T-helper 2 cell treated with Interferon-gamma antibody and Interleukin-4, amounts not matched to agents 100 ng/mL and 5 ng/mL, for 36 hours (primary cell): ENCODE data around the gene EVL. TPM values are rescaled to one million over a fixed set of nuclear protein-coding genes. Genes with fewer than 3 reads are reported as not detected.

Source experiments
- intact Hi-C: fragments of 100-400 bp; cut with micrococcal nuclease; formaldehyde crosslinking; loops from one replicate; pipeline ENCODE4 v1.15.1; 2023
- total RNA-seq: library from RNA; stranded (reverse); gene quantifications from 2 replicates; pipeline ENCODE4 v1.2.3, GENCODE V29; 2022

The EVL gene
- total RNA-seq, 1 donor from 2014 or later, result 966 TPM

DNA sequence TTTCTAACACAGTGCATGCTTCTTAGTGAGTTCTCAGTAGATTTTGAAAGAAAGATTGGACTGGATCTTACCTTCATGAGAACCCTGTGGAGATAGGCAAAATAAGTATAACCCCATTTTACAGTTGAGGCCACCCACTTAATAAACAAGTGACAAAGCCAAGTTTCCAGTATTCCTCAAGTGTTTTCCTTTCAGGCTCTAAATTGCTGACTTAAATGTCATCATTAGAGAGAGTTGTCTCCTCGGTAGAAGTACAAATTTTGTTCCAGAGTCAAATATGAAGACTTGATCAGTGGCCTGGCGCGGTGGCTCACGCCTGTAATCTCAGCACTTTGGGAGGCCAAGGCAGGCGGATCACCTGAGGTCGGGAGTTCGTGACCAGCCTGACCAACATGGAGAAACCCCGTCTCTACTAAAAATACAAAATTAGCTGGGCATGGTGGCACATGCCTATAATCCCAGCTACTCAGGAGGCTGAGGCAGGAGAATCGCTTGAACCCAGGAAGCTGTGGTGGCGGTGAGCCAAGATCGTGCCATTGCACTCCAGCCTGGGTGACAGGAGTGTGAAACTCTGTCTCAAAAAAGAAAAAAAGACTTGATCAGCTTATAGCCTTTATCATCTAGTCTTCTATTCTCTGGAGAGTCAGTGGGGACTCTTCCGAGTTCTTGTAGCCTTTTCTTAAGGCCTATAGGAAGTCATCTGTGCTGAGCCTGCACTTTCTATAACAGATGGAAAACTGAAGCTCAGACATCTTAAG, 708 bp upstream of the EVL start:
- intact Hi-C loops, result loop anchor here (2.0 to 10.0 kb wide), 5 partner anchors 14 to 1760 kb away; partner anchors contain the start of genes CCNK, SETD3 and WDR25

DNA sequence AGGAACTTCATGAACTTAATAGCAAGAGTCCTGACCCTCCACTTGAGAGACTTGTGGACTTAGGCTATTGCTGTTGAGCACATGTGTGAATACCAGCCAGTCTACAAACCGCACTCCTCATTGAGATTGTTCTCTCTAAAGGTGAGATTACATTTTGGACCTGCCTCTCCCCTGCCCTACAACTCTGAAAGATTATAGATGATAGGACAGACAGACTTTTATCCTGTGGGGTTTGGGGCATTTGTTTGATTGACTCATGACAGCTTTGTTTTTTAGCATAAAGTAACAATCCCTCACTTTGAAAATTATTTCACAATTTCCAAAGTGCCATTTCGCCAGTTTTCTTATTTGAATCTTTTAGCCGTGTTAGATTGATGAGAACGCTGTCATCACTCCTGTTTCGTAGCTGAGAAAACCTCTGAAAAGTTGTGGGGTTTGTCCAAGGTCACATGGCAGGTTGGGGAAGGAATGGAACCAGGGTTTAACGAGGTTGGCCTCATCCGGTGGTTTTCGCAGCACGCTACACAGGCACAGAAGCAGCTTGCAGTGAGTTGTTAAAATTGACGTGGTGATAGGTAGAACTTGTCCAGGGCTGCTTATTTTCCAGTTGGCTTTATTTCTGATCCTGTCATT, 836 bp downstream of the EVL start:
- intact Hi-C loops, result loop anchor here (2.0 to 10.0 kb wide), 5 partner anchors 13 to 1759 kb away; partner anchors contain the start of genes CCNK, SETD3 and WDR25

- intact Hi-C loops, result loop anchor here (5.0 to 10.0 kb wide), 4 partner anchors 310 to 1758 kb away; partner anchors contain the start of genes CCNK, SETD3 and WDR25
Measured at GRCh38 chr14:100066962-100067361, 1.7 kb downstream of the EVL start.

DNA sequence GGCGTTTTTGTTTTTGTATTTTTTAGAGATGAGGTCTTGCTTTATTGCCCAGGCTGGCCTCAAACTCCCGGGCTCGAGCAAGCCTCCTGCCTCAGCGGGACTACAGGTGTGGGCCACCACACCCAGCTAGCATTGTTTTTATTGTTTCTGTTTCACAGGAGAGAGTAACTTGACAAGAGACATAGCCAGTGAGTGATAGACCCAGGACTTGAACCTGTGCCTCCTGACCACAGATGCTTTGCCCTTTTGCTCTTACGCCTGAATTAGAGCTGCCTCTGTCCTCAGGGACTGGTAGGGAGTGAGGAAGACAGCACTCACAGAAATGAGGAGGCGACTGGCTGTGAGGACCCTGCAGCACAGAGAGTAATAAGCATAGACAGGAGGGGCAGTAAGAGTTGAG, 2.3 kb downstream of the EVL start:
- intact Hi-C loops, result loop anchor here (5.0 to 10.0 kb wide), 4 partner anchors 310 to 1757 kb away; partner anchors contain the start of genes CCNK, SETD3 and WDR25

- intact Hi-C loops, result loop anchor here (1.0 to 10.0 kb wide), 10 partner anchors 11 to 1757 kb away; partner anchors contain the start of genes CCNK, SETD3, WDR25 and YY1
Measured at GRCh38 chr14:100067971-100068959, 3.0 kb downstream of the EVL start.

GRCh38 chr14:100069161-100069800, 4.1 kb downstream of the EVL start:
- intact Hi-C loops, result loop anchor here (2.0 to 10.0 kb wide), 8 partner anchors 38 to 1756 kb away; partner anchors contain the start of genes CCNK, SETD3, WDR25 and YY1

- intact Hi-C loops, result loop anchor here (10.0 kb wide), 1 partner anchor 806 kb away; no protein-coding TSS in a partner anchor
Measured at GRCh38 chr14:100070310-100070709, 5.1 kb downstream of the EVL start.

- intact Hi-C loops, result loop anchor here (10.0 kb wide), 1 partner anchor 807 kb away; no protein-coding TSS in a partner anchor
Measured at GRCh38 chr14:100071545-100071944, 6.3 kb downstream of the EVL start.

DNA sequence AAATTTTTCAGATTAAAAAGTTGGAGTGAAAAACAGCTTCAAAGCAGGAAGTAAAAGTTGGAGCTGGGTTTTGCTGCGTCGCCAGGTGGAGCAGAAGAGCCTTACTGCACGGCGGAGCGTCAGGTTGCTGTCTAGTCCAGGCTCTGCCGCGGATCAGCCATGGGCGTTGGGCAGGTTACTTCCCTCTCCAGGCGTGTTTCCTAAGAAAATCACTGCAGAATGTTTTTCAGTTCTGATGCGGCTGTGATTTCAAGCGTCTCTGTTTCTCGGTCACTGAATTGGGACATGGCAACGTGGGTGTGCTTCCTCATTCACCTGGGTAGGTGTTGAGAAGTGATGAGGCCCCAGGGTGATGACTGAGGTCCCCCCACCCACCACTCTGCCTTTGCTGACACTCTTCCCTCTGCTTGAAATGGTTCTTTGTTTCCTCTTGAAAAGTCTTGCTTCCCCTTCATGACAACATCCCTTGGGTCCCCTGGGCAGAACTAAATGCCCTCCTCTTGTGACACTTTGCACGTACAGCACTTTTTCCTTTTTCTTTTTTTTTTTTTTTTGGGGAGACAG, 7.6 kb downstream of the EVL start:
- intact Hi-C loops, result loop anchor here (1.0 to 10.0 kb wide), 2 partner anchors 35 to 808 kb away; no protein-coding TSS in a partner anchor

- intact Hi-C loops, result loop anchor here (10.0 kb wide), 1 partner anchor 809 kb away; no protein-coding TSS in a partner anchor
Measured at GRCh38 chr14:100073576-100074430, 8.6 kb downstream of the EVL start.

GRCh38 chr14:100074431-100075100, 9.3 kb downstream of the EVL start:
- intact Hi-C loops, result loop anchor here (10.0 kb wide), 1 partner anchor 810 kb away; no protein-coding TSS in a partner anchor

GRCh38 chr14:100075681-100076080, 10.5 kb downstream of the EVL start:
- intact Hi-C loops, result loop anchor here (10.0 kb wide), 1 partner anchor 811 kb away; no protein-coding TSS in a partner anchor

DNA sequence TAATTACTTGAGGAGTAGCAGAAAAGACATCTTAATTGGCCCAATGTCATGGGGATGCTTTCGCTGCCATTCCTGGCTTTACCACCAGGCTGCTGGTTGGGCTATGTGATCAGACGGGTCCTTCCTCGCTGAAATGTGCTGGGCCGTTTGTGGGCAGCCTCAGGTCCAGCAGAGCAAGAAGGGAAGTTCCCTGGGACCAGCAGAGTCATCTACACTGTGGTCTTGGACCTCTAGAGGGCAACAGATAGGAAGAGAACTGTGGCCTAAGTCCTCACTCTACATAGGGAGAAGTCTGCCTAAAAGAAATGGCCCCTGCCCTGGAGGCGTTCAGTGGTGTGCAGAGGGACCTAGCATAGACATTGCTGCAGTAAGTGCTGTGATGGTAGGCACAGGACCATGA, 10.9 kb downstream of the EVL start:
- intact Hi-C loops, result loop anchor here (10.0 kb wide), 1 partner anchor 811 kb away; no protein-coding TSS in a partner anchor

DNA sequence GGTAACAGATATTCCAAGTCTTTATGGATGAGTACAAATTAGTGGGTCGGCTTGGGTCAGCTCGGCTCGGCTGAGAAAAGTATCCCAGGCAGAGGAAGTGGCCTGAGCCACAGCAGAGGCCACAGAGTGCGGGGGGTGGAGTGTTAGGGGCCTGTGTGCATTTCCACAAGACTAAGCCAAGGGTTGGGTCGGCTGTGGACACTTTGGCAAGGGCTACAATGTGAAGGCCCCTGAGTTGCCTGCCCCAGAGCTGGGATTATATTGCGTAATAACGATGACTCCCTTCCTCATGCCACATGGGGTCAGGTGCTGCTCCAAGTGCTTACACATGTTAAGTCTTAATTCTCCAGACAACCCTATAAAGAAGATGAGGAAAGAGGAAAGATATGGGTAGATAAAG, 11.4 kb downstream of the EVL start:
- intact Hi-C loops, result loop anchor here (10.0 kb wide), 1 partner anchor 812 kb away; no protein-coding TSS in a partner anchor

GRCh38 chr14:100077441-100077840, 12.2 kb downstream of the EVL start:
- intact Hi-C loops, result loop anchor here (10.0 kb wide), 1 partner anchor 813 kb away; no protein-coding TSS in a partner anchor

GRCh38 chr14:100078216-100078803, 13.1 kb downstream of the EVL start:
- intact Hi-C loops, result loop anchor here (2.0 to 10.0 kb wide), 2 partner anchors 14 to 814 kb away; partner anchors contain the start of gene EVL

GRCh38 chr14:100078997-100079725, 13.9 kb downstream of the EVL start:
- intact Hi-C loops, result loop anchor here (1.0 to 10.0 kb wide), 3 partner anchors 11 to 814 kb away; partner anchors contain the start of gene EVL
